ENCODE data around the gene DNAI1. TPM values are rescaled to one million over a fixed set of nuclear protein-coding genes. Genes with fewer than 3 reads are reported as not detected.
"Not testable (repeated sequence)": the region's sequence is repeated elsewhere in the genome, so short reads cannot be mapped to it uniquely, and the experiment has no call there.

DNAI1 gene
- total and polyA plus RNA-seq, 10 of the 15 experiments (the other 5 are each of a cell fraction or from before 2014, with no cell fraction given): not detected

DNA sequence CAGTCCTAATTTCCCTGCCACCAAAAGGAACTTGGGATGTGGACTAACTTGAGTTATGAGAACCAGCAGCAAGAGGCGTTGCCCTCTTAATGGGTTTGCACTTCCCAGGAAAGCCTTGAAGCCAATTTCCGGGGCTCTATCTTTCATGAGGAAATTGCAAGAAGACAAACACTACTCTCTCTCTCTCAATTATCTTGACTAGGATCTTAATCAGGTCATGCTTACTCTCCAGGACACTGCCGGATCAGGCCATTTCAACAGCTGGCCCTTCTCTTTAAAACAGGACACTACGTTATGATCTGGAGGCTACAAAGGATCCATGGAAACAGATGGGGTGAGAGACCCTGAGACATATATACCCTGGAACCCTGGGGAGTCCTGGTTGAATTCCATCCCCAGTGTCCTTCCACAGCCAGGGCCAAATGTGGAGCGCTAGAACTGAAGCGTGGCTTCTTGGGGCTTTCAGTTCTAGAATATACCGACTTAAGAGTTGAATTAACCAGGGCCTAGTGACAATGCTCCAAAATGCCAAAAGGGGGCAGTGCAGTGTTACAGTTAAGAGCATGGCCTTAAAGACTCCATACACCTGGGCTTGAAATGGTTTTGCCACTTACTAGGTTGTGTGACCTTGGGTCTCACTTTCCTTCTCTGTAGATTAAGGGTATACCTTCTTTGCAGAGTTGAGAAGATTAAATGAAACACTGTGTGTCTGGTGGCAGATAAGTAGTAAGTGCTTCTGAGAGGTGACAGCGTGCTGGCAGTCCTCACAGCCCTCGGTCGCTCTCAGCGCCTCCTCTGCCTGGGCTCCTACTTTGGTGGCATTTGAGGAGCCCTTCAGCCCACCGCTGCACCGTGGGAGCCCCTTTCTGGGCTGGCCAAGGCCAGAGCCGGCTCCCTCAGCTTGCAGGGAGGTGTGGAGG is 21.3 kb upstream of the DNAI1 start (continued):
- TF ChIP-seq, protein P1, sequence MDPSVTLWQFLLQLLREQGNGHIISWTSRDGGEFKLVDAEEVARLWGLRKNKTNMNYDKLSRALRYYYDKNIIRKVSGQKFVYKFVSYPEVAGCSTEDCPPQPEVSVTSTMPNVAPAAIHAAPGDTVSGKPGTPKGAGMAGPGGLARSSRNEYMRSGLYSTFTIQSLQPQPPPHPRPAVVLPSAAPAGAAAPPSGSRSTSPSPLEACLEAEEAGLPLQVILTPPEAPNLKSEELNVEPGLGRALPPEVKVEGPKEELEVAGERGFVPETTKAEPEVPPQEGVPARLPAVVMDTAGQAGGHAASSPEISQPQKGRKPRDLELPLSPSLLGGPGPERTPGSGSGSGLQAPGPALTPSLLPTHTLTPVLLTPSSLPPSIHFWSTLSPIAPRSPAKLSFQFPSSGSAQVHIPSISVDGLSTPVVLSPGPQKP (IDR thresholded peaks at IDR 0.05; ENCODE audit: low read depth, low read length): no peak
- peak; percentile 62; the same call in 1 of the 2 replicates for TF ChIP-seq SMC3 (IDR thresholded peaks at IDR 0.05; ENCODE audit: borderline replicate concordance, low read length)
- no peak for TF ChIP-seq TCF12 (IDR thresholded peaks at IDR 0.05; ENCODE audit: low read depth, low read length)

DNA sequence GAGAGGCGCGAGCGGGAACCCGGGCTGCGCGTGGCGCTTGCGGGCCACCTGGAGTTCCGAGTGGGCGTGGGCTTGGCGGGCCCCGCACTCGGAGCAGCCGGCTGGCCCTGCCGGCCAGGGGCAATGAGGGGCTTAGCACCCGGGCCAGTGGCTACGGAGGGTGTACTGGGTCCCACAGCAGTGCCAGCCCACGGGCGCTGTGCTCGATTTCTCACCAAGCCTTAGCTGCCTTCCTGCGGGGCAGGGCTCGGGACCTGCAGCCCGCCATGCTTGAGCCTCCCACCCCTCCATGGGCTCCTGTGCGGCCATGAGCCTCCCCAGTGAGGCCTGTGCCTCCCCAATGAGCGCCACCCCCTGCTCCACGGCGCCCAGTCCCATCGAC is 20.7 kb upstream of the DNAI1 start:
- intact Hi-C loops (cut with micrococcal nuclease; ENCODE audit: unreplicated experiment): loop anchor here (1.0 to 5.0 kb wide), 3 partner anchors 62 to 153 kb away; no protein-coding TSS in a partner anchor
- ChIA-PET CTCF (interaction anchor here (1.0 to 3.7 kb wide), 4 partner anchors 64 to 200 kb away, joined by 3 to 16 read pairs (median 6); partner anchors contain the start of gene SIGMAR1), SMC1A (ENCODE audit: uncharacterized antibody, unreplicated experiment) (interaction anchor here (1.0 kb wide), 1 partner anchor 63 kb away, joined by 5 read pairs; no protein-coding TSS in a partner anchor), RAD21 (ENCODE audit: unreplicated experiment) (interaction anchor here (0.7 to 1.4 kb wide), 3 partner anchors 9 to 166 kb away, joined by 3 read pairs; no protein-coding TSS in a partner anchor)
- H3K9ac ChIP-seq (ENCODE audit: control insufficient read depth, insufficient read depth, low read length); H3K36me3 ChIP-seq (ENCODE audit: control insufficient read depth in 2 of 2, insufficient read depth in 2 of 2, low read length in 1 of 2); in situ Hi-C loops (cut with MboI); ATAC-seq; BruUV-seq (replicated peaks); H3K4me3 ChIP-seq; DNase-seq (ENCODE audit: low read depth, low spot score); H3K27me3 ChIP-seq (replicated peaks in 1 of 2; ENCODE audit: control insufficient read depth in 2 of 2, insufficient read depth in 2 of 2, low read length in 1 of 2); H2AFZ ChIP-seq (ENCODE audit: control insufficient read depth, low read depth, low read length); H3K4me1 ChIP-seq (ENCODE audit: control insufficient read depth, insufficient read depth, low read length); H3K9me3 ChIP-seq (replicated peaks; ENCODE audit: control insufficient read depth, insufficient read depth, low read length); POLR2A ChIA-PET; H3K79me2 ChIP-seq (ENCODE audit: control insufficient read depth, insufficient read depth, low read length); H3K4me2 ChIP-seq (ENCODE audit: control insufficient read depth, insufficient read depth); FAIRE-seq; H4K20me1 ChIP-seq (ENCODE audit: control insufficient read depth, insufficient read depth); H3K27ac ChIP-seq (ENCODE audit: control insufficient read depth, insufficient read depth): not testable (repeated sequence)
- 88% methylated on average over 24 of the region's 28 CpGs for WGBS (ENCODE audit: insufficient coverage, insufficient replicate concordance, low lambda C conversion rate, missing lambda C conversion rate)

Measured in GM12878 (cell line).